ENCODE results near the gene PRR7.

PRR7 gene

DNA sequence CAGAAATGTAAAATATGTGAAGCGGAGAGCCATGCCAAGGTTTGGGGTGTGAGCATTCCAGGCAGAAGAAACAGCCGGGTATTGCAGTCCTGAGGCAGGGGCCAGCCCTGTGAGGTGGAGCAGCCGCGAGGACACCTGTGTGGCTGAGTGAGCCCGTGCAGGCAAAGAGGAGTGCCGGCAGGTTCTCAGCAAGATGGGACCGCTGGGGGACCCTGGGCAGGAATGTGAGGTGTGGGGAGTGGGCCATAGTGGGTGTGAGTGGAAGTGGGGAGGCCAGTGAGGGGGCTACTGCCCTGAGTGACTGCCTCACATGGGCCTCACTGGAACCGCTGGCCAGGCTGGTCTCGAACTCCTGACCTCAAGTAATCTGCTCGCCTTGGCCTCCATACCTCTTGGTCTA lies 8.1 kb upstream of the PRR7 start:
- DNase-seq: no peak

DNA sequence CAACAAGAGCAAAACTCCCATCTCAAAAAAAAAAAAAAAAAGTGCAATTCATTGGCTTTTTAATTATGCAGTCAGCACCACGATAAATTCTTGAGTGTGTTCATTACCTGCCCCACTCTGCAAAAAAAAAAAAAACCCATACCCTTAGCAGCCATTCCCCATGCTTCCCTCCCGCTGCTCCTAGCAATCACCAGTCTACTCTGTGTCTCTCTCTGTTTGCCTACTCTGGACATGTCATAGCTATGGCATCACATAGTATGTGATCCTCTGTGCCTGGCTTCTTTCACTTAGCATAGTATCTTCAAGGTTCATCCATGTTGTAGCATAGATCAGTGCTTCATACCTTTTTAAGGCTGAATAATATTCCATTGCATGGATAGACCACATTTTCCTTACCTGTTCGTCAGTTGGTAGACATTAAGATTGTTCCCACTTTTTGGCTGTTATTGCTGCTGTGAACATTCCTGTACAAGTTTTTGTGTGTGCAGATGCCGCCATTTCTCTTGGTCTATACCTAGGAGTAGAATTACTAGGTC lies 7.0 kb upstream of the PRR7 start:
- no peak for DNase-seq

DNA sequence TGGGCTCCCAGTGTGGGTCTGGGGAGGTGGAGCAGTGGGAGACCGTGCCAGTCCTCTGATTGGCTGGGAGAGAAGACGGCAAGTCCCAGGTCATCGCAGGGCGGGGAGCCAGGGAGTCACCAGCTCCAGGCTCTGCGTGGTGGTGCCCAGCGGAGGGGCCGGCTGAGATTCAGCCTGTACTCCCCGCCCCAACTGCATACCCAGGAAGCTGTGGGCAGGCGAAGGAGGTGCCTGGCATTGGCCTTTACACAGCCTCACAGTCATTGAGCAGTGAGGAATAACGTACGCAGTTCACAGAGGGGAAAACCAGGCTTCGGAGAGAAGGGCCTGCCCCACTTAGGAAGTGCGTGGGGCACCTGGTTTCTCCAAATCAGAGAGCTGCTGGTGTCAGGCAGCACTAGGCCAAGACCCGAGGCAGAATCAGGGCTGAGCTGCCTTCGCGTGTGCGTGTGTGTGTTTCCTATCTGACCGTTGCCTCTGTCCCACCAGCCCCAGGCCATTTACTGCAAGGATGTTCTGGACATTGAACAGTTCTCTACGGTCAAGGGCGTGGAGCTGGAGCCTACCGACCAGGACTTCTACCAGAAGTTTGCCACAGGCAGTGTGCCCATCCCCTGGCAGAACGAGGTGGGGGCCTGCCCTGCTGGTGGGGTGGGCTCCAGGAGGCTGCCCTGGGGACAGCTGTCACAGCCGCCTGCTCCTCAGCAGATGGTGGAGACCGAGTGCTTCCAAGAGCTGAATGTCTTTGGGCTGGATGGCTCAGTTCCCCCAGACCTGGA lies 6.2 kb upstream of the PRR7 start:
- peak; percentile 43 for DNase-seq

DNA sequence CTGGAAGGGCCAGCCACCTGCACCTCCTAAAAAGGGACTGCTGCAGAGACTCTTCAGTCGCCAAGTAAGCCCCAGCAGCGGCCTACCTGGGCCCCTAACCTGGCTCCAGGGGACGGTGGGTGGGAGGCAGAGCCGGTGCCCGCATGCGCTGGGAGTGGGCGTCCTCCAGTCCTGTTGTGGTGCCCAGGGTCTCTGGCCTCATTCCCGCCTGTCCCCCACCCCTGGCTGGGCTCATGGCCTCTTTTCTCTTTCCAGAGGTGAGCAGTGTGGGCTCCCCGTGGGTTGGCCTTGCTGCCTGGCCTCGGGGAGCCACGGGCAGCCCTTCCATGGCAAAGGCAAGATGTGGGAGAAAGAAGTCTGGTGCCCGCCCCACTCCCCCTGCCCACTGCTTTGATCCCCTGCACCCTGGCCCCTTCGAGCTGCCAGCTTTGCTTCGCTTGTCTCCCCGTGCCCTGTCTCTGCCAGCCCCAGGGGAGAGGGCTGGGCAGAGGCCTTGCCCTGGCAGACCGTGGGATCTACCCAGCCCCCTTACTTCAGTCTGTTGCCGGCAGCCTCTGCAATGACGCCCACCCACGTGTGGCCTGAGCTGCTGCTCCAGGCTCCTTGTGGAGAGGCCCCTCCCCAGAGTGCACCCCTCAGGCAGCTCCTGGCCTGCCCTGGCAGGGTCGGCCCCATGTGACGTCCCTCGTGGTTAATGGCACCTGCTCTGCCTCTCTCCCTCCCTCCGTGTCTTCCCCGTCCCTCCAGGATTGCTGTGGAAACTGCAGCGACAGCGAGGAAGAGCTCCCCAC lies 5.4 kb upstream of the PRR7 start:
- no peak for DNase-seq

DNA sequence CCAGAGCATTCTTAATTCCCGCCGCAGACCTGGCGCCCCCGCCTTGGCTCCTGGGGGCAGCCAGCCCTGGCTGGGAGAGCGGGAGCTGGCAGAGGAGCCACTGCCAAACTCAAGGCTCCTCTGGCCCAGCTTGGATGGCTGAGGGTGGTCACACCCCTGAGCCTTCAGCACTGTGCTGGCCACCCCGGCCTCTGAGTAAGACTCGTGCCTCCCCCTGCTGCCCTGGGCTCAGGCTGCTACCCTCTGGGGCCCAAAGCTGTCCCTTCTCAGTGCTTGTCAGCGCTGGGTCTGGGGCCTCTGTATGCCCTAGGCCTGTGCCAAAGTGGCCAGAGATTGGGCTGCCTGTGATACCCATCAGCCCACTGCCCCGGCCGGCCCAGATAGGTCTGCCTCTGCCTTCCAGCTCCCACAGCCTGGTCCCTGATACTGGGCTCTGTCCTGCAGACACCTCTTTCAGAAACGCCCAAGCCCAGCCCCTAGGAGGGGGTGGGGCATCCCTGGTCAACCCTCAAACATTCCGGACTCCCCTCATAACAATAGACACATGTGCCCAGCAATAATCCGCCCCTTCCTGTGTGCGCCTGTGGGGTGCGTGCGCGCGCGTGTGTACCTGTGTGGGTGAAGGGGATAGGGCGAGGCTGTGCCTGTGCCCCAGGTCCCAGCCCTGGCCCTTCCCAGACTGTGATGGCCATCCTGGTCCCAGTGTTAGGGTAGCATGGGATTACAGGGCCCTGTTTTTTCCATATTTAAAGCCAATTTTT lies 4.4 kb upstream of the PRR7 start:
- no peak for DNase-seq

DNA sequence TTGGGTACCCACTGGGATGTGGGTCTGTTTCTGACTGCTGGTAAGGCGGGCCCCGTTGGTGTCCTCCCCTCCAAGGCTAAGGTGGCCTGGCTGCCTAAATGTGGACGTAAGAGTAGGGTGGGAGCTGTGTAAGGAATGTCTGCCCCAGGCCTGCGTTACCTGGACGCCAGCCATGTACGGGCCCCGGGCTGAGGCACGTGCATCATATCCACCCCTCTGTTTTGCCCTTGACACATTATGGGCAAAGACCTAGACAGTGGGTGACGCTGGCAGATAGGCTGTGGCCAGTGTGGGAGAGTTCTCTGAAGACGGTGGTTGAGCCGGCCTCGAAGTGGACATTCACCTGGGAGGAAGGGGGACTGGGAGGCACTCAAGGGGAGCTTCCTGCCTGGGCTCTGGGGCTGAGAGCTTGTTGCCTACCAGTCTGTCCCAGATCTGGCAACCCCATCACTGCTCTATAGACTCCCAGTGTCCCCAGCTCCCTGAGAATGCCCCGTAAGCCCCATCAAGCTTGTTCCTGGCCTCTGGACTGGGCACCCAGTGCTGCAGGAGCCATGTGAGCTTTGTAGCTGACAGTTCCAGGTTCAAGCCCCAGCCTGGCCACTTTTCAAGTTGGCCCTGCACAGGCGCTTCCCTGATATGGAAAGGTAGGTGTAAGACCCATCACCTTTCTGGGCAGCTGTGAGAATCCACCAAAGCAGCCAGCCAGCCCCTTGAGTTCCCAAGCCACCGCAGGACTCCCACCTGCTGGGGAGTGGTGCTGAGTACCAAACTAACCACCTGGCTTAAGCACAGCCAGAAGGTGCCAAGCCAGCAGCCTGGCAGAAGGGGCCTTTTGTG lies 3.2 kb upstream of the PRR7 start:
- no peak for DNase-seq

DNA sequence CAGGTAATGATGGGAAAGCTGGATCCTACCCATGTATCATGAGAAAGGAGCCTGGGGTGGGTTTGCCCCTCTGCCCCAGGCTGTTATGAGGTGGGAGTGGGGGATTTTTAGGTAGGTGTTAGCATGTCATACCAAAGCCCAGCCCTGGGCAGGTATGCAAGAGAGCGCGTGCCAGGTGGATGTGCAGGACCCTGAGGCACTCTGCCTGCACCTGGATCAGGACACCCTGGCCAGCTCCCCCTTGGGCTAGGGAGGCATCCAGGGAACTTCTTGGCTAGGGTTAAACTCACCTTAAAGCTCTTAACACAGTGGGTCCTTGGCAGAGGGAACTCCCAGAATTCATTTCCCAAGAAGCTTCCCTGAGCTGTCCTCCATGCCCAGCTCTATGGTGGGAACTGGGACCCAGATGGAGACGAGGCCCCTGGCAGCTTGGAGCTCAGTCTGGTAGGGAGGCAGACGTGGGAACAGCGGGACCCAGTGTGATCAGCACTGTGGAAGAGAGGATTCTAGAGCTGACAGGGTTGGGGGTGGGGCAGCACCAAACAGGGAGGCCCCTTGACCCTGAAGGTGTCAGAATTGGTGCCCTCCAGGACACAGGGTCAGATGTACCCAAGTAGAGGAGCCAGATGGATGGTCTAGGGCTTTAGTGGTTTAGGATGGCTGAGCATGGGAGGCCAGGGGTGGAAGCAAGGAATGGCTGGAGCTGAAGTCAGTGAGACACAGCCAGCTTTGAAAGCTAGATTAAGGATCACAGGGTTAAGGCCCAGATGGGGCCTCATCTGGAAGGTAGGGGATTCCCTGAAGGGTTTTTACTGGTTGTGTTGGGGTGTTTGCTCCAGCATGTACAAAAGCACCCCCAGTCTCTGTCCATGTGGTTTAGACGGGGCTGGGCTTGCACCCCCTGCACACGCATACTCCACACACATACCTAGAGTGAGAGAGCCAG lies 2.2 kb upstream of the PRR7 start:
- DNase-seq: no peak

DNA sequence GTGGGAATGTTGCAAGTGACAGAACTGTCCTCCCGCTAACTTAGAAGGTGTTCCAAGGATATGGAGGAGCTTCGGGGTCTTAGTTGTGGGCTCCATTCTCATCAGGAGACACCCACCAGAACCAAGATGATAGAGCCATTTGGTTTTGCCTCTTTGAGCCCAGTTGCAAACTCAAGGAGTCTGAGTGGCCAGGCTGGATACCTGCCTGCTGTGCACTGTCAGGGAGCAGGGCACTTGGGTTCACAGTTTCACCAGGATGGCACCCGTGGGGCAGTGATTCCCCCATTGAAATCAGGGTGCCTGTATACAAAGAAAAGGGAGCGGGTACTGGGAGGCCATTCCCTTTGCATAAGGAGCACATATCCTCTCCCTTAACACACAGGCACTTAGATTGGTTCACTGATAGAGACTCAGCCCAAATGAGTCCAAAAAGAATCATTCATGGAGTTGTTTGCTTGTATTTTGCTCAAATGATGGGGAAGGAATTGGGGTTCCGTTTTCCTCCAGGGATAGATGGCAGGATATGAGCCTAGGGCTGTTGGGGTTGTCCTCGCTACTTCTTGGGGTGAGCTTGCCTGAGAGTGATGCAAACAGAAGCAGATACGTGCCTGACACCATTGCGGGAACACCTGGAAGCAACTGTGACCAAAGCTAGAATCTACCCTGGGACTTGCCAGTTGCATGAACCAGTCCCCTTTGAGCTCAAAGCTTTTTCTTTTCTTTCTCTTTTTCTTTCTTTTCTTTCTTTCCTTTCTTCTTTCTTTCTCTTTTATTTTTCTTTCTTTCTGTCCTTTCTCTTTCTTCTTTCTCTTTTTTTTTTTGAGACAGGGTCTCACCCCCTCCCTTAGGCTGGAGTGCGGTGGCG lies 1.3 kb upstream of the PRR7 start:
- DNase-seq: no peak

DNA sequence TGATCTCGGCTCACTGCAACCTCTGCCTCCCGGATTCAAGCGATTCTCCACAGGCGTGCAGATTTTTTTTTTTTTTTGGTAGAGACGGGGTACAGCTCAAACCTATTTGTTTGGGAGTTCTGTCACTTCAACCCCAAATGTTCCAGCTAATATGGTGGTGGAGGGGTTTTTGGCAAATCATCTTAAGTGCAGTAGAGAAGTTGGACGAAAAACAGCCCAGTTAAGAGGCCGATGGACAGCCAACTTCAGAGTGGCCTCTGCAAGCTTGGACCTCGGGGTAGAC lies 756 bp upstream of the PRR7 start:
- DNase-seq: no peak

DNA sequence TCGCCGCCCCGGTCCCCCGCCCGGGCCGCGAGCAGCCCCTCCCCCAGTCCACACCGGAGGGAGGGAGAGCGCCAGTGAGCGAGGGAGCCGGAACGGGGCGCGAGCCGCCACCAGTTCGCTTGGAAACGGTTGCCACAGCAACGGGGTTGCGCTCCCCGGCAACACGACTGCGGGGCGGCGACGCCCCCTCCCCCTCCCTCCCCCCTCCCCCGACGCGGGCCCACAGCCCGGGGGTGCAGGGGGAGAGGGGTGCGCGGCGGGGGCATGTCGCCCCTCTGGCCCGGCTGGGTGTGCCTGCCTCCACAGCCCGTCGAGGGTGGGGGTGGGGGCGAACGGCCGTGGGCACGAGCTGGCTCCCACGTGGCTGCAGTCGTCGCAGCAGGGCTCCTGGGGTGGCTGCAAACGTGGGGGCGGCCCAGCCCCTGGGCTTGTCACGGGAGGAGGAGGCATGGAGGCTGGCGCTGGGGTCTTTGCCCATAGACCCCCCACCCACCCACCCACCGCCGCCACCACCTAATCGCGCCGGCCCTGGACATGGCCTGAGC lies 524 bp downstream of the PRR7 start:
- DNase-seq: peak; percentile 67

DNA sequence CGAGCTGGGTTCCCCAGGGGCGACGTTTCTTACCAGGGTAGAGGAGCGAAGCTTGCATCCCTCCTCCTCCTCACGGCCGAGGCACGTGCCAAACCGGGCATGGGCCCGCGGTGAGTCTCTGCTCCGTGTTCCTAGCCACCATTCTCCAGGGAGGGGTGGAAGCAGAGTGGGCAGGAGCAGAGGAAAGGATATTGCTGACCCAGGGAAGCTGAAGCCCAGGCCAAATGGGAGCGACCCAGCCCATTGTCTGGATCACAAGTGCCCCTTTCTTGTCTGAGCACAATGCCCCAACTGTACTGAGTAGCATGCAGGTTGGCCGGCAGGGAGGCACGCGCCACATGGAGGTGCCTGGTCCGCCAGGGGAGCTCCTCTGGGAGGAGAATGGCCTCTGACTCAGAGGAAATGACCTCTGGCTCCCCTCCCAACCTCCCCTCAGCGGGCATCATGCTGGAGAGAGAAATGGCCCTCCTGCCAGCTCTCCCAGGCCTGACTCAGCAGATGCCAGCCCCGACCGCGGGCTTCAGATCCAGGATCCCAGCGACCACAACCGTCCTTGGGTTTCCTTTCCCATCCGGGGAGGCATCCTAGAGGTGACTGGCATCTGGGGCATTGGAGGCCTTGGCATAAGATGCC lies 1.1 kb downstream of the PRR7 start:
- DNase-seq: no peak

DNA sequence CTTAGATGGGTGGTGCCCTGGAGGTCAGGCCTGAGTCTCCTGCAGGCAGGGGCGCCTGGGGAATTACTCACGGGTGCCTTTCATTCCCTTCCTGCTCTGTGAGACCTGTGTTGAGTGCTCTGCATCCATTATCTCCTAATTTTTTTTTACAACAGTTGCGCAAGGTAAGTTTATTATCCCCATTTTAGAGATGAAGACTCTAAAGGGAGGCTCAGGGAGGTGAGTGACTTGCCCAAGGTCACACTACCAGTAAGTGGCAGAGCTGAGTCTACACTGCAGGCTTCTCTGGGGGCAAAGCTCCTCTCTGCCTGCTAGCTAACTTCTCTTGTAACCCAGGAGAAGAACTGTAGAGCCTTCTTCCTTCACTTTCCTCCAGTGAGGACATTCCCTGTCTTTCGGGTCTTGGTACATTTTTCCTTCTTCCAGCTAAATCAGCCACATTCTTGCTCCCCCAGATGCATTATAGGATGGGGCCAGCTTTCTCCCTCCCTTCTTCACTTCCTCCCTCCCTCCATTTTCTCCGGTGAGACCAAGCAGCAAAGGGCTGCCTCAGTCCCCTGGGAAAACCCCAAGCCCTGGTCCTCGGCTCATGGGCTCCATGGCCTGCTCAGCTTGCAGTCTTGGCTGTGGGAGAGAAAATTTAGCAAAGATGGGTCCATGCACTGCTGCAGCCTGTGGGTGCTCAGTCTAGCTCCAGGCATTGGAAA lies 1.8 kb downstream of the PRR7 start:
- no peak for DNase-seq

DNA sequence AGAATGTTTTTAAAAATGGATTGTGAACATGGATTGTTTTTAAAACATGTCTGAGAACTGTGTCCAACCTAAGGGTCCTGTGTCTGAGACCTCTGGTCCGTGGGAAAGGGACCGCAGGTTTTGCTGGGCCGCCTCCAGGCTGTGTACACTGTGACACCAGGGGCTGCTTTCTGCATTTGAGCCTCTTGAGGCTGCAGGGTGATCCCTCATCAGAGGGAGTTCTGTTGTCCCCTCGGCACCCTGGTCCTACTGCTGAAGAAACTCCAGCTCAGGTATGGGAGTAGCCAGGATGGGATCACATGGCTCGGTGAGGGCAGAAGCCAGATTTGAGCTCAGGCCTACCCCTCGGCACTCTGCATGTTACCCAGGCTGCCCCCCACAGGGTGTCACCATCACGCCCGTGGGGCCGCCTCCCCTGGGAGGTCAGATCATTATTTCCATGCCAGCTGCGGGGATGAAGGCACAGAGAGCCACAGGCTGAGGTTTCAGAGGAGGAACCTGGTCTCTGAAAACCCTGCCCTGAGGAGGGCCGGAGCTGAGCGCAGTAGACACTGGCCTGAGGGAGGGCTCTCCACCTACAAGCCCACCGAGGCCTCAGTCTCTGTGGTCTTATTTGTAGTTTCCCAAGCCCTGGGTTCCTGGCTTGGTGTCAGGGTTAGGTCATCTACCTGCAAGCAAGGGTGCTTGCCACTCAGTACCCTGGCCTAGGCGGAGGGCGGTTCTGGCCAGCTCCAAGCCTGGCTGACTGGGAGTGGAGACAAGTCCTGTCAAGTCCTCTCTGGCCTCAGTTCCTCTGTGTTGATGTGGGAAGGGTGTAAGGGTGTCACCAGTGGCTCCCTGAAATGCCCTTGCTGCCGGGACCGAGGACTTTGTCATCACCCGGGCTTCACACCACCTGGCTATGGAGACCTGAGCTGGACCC lies 2.8 kb downstream of the PRR7 start:
- no peak for DNase-seq

DNA sequence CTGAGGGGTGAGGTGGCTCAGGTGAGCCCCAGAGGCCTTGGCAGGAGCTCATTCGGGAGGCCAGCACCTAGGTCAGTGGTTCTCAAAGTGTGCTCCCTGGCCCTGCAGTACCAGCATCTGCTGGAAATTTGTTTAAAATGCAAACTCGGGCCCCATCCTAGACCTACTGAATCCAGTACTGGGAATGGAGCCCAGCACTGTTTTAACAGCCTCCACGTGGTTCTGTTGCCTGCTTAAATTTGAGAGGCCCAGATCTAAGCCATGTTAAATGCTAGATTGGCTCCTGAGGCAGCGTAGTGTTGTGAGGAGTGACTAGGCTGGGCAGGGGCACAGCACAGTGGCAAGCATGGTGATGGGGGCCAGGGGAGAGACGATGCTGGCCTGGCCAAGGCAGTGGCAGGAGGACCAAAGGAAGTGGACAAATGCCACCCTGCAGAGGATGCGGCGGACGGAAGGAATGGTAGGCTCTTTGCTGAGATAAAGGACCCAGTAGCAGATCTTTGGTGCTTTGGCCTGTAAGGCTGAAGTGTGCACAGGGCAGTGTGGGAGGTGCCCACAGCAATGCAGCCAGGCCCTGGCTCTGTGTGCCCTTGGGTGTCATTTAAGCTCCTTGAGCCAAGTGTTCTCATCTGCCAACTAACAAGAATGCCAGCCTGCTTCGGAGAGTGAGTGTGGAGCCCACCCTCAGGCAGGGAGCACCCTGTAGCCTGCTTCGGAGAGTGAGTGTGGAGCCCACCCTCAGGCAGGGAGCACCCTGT lies 4.2 kb downstream of the PRR7 start:
- no peak for DNase-seq

DNA sequence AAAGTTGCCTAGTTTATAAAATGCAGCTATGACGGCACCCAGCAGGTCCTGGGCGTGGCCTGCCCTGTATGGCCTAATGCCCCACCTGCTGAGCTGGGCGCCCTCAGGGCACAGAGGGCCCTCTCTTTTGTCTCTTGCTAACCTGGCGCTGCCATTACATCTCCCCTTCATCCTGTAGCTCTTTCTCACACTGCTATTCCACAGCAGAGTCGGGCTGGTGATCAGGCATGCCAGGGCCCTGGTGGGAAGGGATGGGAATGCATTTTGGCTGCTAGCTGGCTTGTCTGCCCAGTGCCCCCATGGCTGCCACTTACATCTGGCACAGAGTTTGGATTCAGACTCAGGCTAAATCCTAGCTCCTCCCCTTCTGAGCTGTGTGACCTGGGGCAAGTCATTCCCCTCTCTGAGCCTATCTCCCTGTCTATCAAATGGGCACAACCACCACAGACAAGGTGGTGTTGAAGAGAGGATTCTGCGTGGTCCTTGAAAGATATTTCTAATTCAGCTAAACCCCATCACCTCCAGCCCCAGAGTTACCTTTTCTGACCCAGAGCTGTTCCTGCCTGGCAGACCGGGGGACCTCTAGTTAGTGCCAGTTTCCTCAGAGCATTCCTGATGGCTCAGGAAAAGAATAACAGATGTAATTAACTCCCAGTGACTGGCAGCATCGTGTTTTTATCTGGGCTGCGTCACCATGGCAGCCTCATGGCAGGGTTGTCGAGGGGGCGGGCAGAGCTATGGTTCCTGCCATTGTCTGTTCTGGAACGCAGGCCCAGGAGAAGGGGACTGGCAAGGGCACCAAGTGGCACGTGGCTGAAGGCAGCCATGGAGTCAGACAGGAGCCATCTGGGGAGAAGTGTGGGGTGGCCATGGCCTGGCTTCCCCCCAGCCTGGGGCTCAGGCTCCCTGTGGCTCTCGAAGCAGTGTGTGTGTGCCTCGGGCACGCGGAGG lies 6.3 kb downstream of the PRR7 start:
- DNase-seq: no peak

DNA sequence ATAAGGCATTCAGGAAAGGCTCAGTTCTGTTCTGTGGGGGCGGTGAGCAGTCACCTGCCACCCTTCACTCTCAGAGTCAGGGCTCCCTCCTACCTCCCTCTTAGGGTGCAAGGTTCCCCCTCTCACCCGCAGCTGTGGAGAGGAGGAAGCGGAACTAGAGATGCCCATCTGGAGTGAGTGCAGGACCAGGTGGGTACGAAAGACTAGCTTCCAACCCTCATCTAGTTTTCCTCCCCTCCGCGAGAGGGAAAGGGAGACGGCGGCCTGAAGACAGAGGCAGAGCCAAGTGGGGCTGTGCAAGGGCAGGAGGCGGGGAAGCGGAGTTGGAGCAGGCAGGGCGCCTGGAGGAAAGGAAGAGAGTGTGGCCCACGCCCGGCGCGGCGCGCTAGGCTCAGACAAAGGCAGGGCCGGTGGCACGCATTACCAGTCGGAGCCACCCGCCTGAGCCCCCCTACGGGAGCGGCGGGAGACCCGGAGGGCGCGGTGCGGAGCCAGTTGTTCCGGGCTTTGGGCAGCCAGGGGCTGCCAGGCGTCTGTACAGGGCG lies 7.3 kb downstream of the PRR7 start:
- no peak for DNase-seq

All from activated naive CD4-positive, alpha-beta T cell treated with anti-CD3 and anti-CD28 coated beads, Interleukin-2, amount 50 U/mL, for 16 hours (primary cell).